ENCODE results near the gene CCDC77.
"Not testable (repeated sequence)": the region's sequence is repeated elsewhere in the genome, so short reads cannot be mapped to it uniquely, and the experiment has no call there.

CCDC77 gene

DNA sequence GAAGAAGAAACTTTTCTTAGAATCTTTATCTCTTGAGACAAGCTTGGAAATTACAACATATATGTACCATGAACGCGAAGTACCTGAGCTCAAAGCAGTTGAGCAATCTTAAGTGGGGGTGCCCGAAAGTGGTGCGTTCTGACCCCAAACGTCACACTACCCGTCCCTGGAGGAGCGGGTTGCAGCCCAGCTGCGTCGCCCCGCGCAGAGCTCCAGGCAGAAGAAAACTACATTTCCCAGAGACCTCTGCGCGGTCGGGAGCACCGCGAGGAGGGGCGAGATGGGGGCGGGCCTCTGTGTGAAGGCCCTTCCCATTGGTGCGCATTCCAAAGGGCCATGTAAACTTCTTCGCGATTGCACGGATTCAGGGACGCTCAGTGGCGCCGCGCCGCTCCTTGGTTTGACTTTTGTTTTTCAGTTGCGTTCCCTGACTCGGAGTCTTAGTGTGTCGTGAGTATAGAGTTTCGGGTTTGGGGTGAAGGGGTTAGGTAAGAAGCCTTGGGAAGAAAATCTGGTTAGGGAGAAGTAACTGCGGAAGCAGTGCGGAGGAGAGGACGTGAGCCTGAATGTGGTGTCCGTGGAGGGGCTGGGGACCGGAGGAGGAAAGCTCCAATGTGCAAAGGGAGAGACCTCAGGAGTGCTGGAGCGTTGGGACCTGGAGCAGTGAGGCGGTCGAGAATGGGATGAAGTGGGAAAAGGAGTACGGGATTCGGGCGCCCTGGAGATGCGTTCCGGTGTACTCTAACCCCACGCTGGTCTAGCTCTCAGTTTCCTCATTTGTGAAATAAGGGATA is at the start of gene CCDC77:
TSS of gene CCDC77 (plus strand) at position 410 of the 794 bp plus-strand sequence. CDS start 7,740 bp downstream, outside the sequence.
- peak; percentile 94 for DNase-seq

DNA sequence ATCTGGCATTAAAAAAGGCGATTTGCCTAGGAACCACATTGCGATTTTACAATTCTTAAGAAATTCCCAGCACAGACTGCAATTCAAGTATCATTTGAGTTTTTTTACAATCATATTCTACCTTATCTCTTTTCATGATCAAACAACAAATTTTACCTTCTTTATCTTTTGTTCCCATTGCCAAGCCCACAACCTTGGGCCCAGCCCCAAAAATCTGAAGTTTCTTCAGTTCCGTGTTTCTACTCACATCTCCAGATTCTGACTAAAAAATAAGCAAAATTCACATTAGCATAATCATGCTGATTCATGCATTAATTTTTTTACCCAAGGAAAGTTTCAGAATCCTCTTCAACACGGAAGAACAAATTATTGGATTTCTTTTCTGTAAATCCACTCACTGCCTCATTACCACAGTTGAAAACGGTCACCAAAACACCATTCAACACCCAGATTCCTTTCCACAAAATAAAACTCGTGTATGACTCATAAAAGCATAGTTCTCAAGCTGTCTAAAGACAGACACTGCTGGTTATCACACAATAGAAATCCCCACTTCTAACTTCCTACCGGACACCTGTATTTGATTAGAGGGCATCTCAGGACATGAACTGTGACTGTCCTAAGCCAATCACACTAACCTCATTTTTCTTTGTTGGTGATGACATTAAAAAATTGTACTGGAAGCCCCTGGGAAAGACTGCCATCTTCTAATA is 45.0 kb upstream of the CCDC77 start:
- DNase-seq = no peak

DNA sequence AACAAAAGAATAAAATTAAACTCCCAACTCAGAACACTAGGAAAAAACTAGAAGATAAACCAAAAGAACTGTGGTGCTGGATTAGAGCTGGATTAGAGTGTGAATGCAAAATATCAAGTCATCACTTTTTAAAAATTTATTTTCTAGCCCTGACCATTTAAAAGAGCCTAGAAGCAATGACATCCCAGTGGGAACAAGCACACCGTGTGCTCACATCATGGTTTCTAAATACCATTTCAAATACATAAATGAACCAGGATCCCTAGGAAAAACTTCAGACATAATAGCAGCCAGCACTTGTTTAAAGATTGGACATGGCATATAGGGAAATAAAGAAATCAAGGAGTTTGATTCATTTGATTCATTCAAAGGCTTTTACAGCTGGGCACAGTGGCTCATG is 42.4 kb upstream of the CCDC77 start:
- no peak for DNase-seq

DNA sequence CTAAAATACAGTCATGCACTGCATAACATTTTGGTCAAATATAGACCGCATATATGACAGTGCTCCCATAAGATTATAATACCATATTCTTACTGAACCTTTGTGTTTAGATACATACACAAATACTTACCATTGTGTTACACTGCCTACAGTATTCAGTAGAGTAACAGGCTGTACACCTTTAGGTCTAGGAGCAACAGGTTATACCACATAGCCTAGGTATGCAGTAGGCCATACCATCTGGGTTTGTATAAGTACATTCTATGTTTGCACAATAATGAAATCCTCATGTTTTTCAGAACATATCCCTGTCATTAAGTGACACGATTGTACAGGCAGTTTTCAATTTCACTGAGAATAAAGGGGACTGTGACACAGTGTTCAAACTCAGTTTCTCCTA is 34.6 kb upstream of the CCDC77 start:
- no peak for DNase-seq

DNA sequence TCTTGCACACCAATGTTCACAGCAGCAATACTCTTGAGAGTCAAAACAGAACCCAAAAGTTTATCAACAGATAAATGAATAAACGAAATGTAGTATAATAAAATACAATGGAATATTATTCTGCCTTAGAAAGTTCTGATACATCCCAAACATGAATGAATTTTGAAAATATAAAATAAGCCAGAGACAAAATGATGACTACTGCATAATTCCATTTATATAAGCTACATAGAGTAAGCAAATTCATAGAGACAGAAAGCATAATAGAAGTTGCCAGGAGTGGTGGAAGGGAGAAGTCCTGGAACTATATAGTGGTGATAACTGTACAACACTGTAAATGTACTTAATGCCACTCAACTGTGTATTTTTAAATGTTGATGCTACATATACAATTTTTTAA is 33.5 kb upstream of the CCDC77 start:
- no peak for DNase-seq

DNA sequence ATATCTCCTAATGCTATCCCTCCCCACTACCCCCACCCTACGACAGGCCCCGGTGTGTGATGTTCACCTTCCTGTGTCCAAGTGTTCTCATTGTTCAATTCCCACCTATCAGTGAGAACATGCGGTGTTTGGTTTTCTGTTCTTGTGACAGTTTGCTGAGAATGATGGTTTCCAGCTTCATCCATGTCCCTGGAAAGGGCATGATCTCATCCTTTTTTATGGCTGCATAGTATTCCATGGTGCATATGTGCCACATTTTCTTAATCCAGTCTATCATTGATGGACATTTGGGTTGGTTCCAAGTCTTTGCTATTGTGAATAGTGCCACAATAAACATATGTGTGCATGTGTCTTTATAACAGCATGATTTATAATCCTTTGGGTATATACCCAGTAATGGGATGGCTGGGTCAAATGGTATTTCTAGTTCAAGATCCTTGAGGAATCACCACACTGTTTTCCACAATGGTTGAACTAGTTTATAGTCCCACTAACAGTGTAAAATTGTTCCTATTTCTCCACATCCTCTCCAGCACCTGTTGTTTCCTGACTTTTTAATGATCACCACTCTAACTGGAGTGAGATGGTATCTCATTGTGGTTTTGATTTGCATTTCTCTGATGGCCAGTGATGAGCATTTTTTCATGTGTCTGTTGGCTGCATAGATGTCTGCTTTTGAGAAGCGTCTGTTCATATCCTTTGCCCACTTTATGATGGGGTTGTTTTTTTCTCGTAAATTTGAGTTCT is 30.5 kb upstream of the CCDC77 start:
- not testable (repeated sequence) for DNase-seq

DNA sequence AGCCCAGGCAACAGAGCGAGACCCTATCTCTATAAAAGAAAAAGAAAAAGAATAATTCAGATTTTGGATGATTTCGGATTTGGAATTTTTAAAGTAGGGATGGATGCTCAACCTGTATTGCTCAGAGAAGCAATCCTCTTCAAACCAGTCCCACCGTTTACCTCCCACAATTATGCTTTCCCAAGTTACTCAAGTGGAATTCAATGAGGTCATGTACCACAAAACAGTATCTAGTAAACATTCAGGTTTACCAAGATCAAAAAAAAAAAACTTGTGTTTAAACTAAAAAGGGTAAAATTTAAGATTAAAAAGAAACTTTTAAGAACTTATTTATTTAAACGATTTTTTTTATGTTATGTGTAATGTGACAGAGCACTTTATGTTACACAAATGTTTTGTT is 14.8 kb upstream of the CCDC77 start:
- DNase-seq = no peak

DNA sequence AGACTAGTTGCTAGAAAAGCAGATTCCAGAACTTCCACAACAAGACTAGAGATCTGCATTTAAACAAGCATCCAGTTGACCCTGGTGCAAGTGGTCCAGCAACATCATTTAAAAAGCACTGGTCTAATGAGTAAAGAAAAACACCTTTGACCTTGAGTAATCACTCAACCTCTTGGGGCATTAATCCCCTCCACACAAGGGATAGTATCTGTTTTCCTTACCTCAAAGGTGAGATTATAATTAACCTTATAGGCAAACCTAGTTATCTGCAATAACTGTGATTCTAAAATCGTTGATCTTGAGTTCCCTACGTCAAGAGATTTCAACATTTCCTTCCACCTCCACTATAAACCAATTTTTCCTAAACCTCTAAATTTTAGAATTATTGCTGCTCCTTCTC is 13.4 kb upstream of the CCDC77 start:
- DNase-seq = no peak

DNA sequence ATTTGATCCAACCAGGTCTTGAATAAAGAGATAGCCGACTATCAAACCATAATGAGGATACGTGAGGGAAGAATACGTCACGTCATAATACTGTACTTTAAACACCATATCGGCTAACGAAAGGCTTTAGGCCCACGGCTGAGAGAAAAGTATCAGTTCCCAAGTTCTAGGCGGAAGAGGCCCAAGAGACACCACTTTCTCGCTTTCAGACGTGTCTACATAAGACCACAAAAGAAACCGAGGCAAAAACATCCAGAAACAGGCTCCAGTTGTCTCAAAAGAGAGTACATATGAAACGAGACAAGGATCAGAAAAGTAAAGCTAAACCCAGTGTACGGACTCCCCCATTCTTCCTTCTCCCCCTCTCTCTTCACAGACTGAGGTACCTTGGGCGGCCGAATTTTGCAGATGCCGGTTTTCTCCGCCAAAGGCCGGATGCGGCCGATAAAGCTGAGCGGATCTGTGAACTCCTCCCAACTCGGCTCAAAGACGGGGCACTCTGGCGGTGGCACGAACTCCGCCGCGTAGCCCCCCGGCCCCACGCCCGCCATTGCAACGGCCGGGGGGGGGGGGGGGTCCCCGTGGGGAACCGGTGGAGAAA is 12.8 kb upstream of the CCDC77 start:
- peak; percentile 57 for DNase-seq

DNA sequence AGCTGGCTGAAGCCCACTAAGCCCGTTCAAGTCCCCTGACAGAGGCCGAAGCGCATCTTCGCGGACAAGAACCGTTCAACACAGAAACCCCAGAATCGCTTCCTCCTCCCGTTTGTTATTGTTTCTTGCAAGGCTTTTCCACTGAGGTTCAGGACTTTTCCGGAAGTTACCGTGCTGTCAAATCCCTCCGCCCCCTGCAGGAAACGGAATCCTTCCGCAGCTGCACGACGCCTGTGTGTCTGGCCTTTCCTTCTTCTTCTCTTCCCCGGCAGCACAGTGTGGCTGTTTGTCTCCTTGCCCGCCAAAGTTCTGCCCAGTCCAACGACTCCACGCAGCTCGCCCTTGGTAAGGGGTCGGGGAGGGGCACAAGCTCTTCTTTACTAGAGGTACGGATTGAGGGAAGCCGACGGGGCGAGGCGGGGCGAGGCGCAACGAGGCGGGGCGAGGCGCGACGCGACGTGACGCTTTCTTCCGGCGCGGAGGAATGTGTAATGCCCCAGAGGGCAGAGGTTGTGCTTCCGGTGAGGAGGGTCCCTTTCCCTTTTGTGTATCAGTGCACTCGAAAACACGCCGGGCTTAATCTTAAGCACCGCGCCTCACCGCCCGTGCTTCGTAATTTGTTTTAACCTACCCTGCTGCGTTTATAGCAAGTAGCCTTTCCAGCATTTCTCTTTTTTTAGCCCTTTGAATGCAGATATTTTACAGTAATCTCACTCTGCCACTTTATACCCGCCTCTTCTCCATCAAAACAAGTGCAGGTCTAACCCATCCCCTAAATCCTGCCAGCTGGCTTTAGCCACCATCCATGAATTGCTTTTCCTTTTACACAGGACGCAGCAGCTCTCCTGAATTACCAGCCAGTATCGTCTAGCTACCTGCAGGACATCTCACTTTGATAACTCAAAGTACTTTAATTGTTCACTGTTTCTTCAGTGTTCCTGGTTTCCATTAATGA is 12.0 kb upstream of the CCDC77 start, which contains the start of gene KDM5A:
TSS of gene KDM5A (minus strand) at position 179 of the 955 bp plus-strand sequence. CDS start 229 bp downstream, outside the sequence.
- DNase-seq = peak; percentile 89

DNA sequence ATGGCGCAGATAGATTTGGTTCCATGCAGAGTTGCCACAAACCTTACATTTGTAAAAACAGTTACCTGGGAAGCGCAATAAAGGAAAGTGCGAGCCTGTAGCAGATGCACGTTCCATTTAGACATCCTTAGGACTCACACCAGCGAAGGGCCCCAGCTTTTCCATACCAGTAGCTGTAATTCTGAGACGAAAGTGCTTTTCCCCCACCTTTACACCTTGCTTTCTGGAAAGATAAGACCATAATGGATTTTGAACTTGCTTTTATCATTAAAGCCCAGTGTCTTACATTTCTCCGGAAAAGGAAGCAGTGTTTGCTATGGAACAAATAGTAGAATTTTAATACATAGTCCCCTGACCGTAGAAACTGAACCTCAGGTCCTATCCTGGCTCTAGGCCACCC is 616 bp upstream of the CCDC77 start:
- no peak for DNase-seq

DNA sequence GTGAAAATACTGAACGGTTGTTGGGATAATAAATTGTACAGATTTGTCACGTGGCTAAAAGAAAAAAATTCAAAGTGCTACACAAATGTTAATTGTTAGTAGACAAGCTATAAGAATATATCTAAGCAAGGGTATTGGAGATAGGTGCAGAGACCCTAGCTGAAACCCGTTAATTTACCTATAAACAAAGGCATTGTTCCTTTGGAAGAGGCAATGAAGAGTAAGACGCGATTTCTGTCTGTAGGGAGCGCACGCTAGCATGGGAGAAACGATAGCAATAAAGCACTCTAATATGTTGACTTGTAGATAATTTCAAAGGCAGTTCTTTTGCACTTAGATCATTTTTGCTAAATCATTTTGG is 565 bp downstream of the CCDC77 start:
- DNase-seq = peak; percentile 19

DNA sequence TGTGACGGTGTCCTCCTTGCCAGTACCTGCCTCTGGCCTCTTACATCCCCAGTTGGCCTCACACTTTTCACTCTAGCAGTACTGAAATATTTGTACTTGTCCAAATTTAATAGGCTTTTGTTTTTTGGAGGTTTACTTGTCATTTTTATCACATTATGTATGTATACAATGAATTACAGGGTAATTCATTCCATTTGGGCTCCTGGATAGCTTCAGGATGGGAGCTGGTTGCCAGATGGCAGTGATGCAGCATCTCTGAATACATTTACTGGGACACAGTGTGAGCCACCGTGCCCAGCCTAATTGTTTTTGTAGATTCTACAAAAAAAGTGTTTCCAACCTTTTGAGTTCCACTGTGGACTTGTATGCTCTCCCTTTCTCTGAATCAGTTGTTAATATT is 13.4 kb downstream of the CCDC77 start:
- DNase-seq = no peak

DNA sequence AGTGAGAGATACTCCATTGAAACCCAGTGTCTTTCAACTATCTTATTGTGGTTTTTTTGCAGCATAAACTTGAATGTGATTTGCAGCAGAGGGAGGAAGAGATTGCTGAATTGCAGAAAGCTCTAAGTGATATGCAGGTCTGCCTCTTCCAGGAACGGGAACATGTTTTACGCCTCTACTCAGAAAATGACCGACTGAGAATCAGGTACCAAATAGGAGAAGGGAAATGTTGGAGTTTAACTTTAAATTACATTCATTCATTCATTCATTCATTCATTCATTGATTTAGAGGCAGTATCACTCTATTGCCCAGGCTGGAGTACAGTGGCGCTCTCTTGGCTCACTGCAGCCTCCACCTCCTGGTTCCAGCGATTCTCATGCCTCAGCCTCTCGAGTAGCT is 17.0 kb downstream of the CCDC77 start:
- no peak for DNase-seq

DNA sequence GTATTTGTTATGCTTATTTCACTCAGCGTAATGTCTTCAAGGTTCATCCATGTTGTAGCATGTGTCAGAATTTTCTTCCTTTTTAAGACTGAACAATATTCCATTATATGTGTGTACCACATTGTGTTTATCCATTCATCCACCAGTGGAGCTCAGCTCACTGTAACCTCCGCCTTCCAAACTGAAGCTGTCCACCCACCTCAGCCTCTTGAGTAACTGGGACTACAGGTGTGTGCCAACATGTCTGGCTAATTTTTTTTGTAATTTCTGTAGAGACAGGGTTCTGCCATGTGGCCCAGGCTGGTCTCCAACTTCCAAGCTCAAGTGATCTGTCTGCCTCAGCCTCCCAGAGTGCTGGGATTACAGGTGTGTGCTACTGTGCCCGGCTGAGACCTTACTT is 21.1 kb downstream of the CCDC77 start:
- no peak for DNase-seq

DNA sequence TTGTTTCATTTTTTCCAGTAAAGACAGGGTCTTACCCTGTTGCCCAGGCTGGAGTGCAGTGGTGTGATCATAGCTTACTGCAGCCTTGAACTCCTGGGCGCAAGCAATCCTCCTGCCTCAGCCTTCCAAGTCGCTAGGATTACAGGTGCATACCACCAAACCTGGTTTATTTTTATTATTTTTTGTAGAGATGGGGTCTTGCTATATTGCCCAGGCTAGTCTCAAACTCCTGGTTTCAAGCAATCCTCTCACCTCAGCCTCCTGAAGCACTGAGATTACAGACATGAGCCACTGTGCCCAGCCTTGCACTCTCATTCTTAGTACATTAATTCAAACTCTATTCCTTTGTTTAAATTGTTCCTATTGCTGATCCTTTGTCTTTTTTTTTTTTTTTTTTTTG is 34.3 kb downstream of the CCDC77 start:
- DNase-seq = not testable (repeated sequence)

DNA sequence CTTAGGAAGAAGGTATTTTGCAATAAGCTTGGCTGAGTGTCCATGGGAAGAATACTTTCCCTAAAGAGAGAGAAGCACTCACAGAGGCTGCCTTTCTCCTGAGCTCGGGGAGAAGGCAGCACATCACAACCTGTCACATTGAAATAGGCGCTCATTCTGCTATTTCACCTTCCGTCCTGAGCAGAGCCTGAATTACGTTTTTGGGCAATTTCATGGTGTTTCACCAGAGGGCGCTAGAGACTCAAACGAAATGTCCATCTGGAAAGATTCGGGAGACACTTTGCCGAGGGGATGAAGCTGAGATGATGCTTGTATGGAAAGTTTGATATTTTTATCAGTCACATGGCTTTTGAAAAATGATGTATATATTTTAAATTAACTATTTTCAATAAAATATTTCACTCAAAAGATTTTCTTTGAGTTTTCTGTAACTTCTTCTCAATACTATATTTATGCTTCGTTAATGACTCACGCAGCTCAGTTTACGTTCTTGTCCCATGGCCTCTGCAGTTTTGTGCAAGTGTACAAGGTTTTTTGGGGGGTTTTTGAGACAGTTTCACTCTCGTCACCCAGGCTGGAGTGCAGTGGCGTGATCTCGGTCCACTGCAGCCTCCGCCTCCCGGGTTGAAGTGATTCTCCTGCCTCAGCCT is 40.9 kb downstream of the CCDC77 start:
- DNase-seq = peak; percentile 51

DNA sequence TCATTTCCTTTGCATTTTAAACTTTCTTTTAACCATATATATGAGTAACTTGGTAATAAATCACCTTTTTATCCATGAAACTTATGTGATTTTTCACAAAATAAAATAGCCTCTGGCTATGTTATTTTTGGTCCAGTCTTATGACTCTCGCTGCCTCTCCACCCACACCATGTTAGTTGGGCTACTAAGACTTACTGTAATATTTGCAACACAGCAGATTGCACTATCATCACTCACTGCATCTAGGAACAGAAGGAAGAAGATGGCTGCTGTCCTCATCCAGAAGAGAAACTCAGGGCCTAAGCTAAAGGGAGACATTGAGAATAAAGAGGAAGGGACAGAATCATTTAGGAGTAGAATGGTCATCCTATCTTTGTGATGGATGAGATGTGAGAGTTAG is 45.7 kb downstream of the CCDC77 start:
- no peak for DNase-seq

DNA sequence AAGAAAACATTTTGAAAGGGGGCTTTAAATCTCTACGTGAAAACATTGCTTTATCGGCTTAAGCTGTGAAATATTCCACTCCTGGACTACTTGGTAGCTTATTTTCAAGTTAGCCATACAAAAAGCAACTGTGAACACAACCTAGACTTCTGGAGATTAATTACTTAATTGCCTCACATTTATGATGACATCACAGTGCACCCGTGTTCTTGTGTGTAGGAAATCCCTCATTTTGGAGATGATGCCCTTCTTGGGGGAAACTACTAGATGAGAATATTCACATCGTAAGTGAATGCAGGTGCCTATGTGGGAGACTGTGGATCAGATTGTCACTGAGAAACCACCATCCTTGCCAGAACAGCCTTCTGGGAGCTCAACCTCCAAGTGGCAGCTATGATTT is 47.8 kb downstream of the CCDC77 start:
- no peak for DNase-seq

DNA sequence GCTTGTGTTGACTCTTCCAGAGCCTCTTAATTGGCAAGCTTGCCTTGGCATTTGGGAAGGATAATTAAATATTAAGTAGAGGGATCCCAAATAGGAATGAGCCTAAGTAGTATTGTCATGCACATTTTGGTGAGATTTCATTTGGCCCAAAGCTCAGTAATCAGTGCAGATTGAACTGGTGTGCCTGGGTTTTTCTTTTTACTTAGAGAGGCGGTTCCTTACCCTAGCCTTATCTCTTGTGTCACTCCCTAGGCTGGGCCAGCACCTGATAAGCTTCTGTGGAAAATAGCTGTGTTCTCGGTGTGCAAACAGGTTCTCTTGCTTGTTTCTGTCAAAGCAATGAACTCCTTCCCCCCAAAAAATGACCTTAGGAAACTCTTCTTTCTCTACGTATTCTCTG is 49.0 kb downstream of the CCDC77 start:
- DNase-seq = no peak

DNA sequence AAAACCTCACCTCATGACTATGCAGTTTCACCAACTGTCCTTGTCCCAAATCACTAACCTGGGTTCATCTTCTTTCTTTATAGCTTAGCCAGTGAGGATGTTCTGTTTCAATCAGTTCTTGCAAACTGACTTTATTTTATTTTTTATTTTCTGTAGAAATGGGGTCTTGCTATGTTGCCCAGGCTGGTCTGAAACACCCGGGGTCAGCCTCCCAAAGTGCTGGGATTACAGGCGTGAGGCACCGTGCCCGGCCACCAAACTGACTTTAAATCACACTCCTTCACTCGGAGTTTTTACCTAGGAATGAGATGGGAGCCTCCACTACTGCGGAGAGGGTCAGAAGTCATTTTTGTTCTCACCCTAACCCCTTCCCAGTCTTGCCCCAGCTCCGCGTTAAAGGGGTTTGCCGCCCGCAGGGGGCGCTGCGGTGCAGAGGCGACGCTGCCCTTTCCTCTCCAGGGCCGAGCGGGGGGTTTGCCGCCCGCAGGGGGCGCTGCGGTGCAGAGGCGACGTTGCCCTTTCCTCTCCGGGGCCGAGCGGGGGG is 51.3 kb downstream of the CCDC77 start:
- DNase-seq = peak; percentile 82

All from stimulated activated CD4-positive, alpha-beta T cell treated with anti-CD3 and anti-CD28 coated beads, Interleukin-15, amount 100 ng/mL, for 24 hours (primary cell).